Stomach (tissue), 4 donors: ENCODE measurements around the gene DSEL.

Experiments used
- EP300 ChIP-seq: sonication (generic); formaldehyde crosslinking; IDR thresholded peaks from one replicate; pipeline ENCODE4 v1.6.1; 2017; ENCODE audit warnings: antibody characterized with exemption
- POLR2A ChIP-seq, 4 donors: fragments of 450-650 bp; IDR thresholded peaks; one replicate each; pipeline ENCODE4 v1.6.1; 2016; ENCODE audit warnings: antibody characterized with exemption in 4 of 4, control low read depth in 2 of 4, mild to moderate bottlenecking in 1 of 4, moderate library complexity in 1 of 4
- TF ChIP-seq, protein P1 (sequence below), 7 experiments: fragments of 450-650 bp in 4 of 7; fragments of 200-600 bp in 3 of 7; sonication (generic) in 3 of 7; IDR thresholded peaks; one replicate each; pipeline ENCODE4 v1.5.1; 2016 to 2019; ENCODE audit warnings: antibody characterized with exemption in 7 of 7, control low read depth in 2 of 7, mild to moderate bottlenecking in 1 of 7

DNA sequence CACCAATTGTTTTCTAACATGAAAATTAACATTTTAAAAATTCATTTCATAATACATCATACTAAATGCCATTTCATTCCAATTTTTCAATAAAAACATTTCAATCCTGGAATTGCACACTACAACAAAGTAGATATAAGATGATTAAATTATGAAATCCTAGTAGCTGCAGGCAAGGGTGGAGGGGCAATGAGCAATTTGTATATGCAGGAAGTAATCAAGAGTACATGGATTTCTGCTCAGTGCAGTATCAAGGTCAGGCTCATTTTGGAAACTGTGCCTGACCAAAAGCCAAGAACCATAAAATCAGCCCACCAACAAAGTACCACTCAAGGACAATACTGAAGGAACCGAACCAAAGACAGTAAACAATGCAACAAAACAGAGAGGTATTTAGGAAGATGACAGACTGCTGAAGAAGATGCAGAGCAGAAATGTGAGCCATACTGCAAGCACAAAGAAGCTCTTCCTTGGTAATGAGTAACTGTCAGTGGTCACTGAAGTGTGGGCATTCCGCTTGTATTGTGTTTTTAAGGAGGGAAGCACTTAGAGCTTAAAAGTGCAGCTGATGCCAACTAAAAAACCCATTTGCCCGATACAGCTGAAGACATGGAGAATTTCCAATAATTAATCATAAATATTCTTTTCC is 34.5 kb upstream of the DSEL start:
- TF ChIP-seq POLR2A (IDR thresholded peaks at IDR 0.05) (no peak), EP300 (no peak)
- TF ChIP-seq, protein P1, sequence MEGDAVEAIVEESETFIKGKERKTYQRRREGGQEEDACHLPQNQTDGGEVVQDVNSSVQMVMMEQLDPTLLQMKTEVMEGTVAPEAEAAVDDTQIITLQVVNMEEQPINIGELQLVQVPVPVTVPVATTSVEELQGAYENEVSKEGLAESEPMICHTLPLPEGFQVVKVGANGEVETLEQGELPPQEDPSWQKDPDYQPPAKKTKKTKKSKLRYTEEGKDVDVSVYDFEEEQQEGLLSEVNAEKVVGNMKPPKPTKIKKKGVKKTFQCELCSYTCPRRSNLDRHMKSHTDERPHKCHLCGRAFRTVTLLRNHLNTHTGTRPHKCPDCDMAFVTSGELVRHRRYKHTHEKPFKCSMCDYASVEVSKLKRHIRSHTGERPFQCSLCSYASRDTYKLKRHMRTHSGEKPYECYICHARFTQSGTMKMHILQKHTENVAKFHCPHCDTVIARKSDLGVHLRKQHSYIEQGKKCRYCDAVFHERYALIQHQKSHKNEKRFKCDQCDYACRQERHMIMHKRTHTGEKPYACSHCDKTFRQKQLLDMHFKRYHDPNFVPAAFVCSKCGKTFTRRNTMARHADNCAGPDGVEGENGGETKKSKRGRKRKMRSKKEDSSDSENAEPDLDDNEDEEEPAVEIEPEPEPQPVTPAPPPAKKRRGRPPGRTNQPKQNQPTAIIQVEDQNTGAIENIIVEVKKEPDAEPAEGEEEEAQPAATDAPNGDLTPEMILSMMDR (IDR thresholded peaks at IDR 0.05): no peak
